Sigmoid colon (tissue), 4 donors: ENCODE measurements around the gene MSANTD7.

Experiments
- CTCF ChIP-seq, 4 experiments: fragments of 450-650 bp in 3 of 4; fragments of 200-600 bp in 1 of 4; IDR thresholded peaks; one replicate each; pipeline ENCODE4 v1.5.1; 2016 to 2019; ENCODE audit warnings: antibody characterized with exemption in 4 of 4, mild to moderate bottlenecking in 3 of 4, moderate library complexity in 2 of 4
- POLR2A ChIP-seq, 2 donors: fragments of 450-650 bp; IDR thresholded peaks; one replicate each; pipeline ENCODE4 v1.6.1; 2016; ENCODE audit warnings: antibody characterized with exemption in 2 of 2, mild to moderate bottlenecking in 2 of 2, moderate library complexity in 2 of 2
- POLR2AphosphoS5 ChIP-seq, 4 donors: sonication (generic); formaldehyde crosslinking; IDR thresholded peaks; one replicate each; pipeline ENCODE4 v1.6.1; 2017; ENCODE audit warnings: antibody characterized with exemption in 4 of 4

GRCh38 chr10:14859775-14860174, 21.7 kb downstream of the MSANTD7 start:
- no peak for TF ChIP-seq CTCF (IDR thresholded peaks at IDR 0.05)
- TF ChIP-seq POLR2AphosphoS5 (IDR thresholded peaks at IDR 0.05): no peak
- TF ChIP-seq POLR2A (IDR thresholded peaks at IDR 0.05): no peak
